HepG2 (cell line): ENCODE results near the gene EXO1. TPM values are rescaled to one million over a fixed set of nuclear protein-coding genes. Genes with fewer than 3 reads are reported as not detected.
A peak's percentile ranks its signal among the peaks of the same experiment; 100 is the strongest.

Source experiments
- ETV5 ChIP-seq: IDR thresholded peaks from 2 replicates; pipeline ENCODE4 v1.6.1; 2018; ENCODE audit warnings: missing biosample characterization, missing genetic modification reagents, inconsistent platforms, borderline replicate concordance
- FIP1L1 ChIP-seq: fragments of 200-400 bp; formaldehyde crosslinking; IDR thresholded peaks from 2 replicates; pipeline ENCODE4 v1.6.1; 2018; ENCODE audit warnings: low read depth, mild to moderate bottlenecking, low read length, moderate library complexity, borderline replicate concordance; ENCODE audit not compliant: insufficient read depth
- HNRNPLL ChIP-seq: fragments of 200-400 bp; formaldehyde crosslinking; IDR thresholded peaks from 2 replicates; pipeline ENCODE4 v1.6.1; 2017; ENCODE audit warnings: mild to moderate bottlenecking, low read depth, low read length; ENCODE audit not compliant: poor library complexity, severe bottlenecking
- KDM4B ChIP-seq: sonication (generic); formaldehyde crosslinking; IDR thresholded peaks from 2 replicates; pipeline ENCODE4 v1.4.0; 2020; ENCODE audit warnings: missing genetic modification reagents
- NCOA5 ChIP-seq: sonication (generic); formaldehyde crosslinking; IDR thresholded peaks from 2 replicates; pipeline ENCODE4 v1.4.0; 2020; ENCODE audit warnings: missing genetic modification reagents
- NFE2L2 ChIP-seq: fragments of 150-350 bp; IDR thresholded peaks from 2 replicates; pipeline ENCODE4 v1.6.1; 2014; ENCODE audit warnings: low read length
- NFYB ChIP-seq: sonication (generic); formaldehyde crosslinking; IDR thresholded peaks from 2 replicates; pipeline ENCODE4 v1.4.0; 2020; ENCODE audit warnings: missing genetic modification reagents
- NKX3-1 ChIP-seq: sonication (generic); formaldehyde crosslinking; IDR thresholded peaks from 2 replicates; pipeline ENCODE4 v1.5.0; 2020; ENCODE audit warnings: missing genetic modification reagents
- NR2F1 ChIP-seq, 2 experiments: fragments of 450-650 bp in 1 of 2; formaldehyde crosslinking in 1 of 2; IDR thresholded peaks; 2 replicates each; pipeline versions ENCODE4 v1.5.0 to v1.6.1; 2016 to 2020; ENCODE audit warnings: mild to moderate bottlenecking in 1 of 2, missing compliant biosample characterization in 1 of 2, missing genetic modification reagents in 1 of 2, moderate library complexity in 1 of 2
- PAWR ChIP-seq: sonication (generic); formaldehyde crosslinking; IDR thresholded peaks from 2 replicates; pipeline ENCODE4 v1.4.0; 2020; ENCODE audit warnings: missing genetic modification reagents, mild to moderate bottlenecking, borderline replicate concordance
- RARA ChIP-seq: IDR thresholded peaks from 2 replicates; pipeline ENCODE4 v1.6.1; 2016; ENCODE audit warnings: missing genetic modification reagents, missing compliant biosample characterization
- RCOR2 ChIP-seq: IDR thresholded peaks from 2 replicates; pipeline ENCODE4 v1.6.1; 2016; ENCODE audit warnings: missing biosample characterization, missing genetic modification reagents
- RFXAP ChIP-seq: sonication (generic); formaldehyde crosslinking; IDR thresholded peaks from 2 replicates; pipeline ENCODE4 v1.4.0; 2020; ENCODE audit warnings: missing genetic modification reagents, borderline replicate concordance
- SALL2 ChIP-seq: sonication (generic); formaldehyde crosslinking; IDR thresholded peaks from 2 replicates; pipeline ENCODE4 v1.8.1; 2023; ENCODE audit warnings: mild to moderate bottlenecking, missing genetic modification reagents, inconsistent platforms
- TCF7L2 ChIP-seq: IDR thresholded peaks from 2 replicates; pipeline ENCODE4 v1.6.1; 2011; ENCODE audit warnings: mild to moderate bottlenecking, low read depth, low read length, moderate library complexity
- TEAD2 ChIP-seq: sonication (generic); formaldehyde crosslinking; IDR thresholded peaks from 2 replicates; pipeline ENCODE4 v1.9.0; 2021; ENCODE audit warnings: missing genetic modification reagents
- YEATS2 ChIP-seq: sonication (generic); formaldehyde crosslinking; IDR thresholded peaks from 2 replicates; pipeline ENCODE4 v1.4.0; 2020; ENCODE audit warnings: missing genetic modification reagents, borderline replicate concordance
- ZBTB1 ChIP-seq: sonication (generic); formaldehyde crosslinking; IDR thresholded peaks from 2 replicates; pipeline ENCODE4 v1.4.0; 2020; ENCODE audit warnings: missing genetic modification reagents, borderline replicate concordance
- ZNF350 ChIP-seq: sonication (generic); formaldehyde crosslinking; IDR thresholded peaks from 2 replicates; pipeline ENCODE4 v1.4.0; 2020; ENCODE audit warnings: mild to moderate bottlenecking, low read depth, missing genetic modification reagents, borderline replicate concordance
- ZNF614 ChIP-seq: IDR thresholded peaks from 2 replicates; pipeline ENCODE4 v1.6.1; 2018; ENCODE audit warnings: missing biosample characterization, missing genetic modification reagents, inconsistent platforms, borderline replicate concordance
- ZSCAN30 ChIP-seq: sonication (generic); formaldehyde crosslinking; IDR thresholded peaks from 2 replicates; pipeline ENCODE4 v1.5.0; 2020; ENCODE audit warnings: mild to moderate bottlenecking, missing genetic modification reagents
- polyA plus RNA-seq, 8 experiments: library from polyadenylated mRNA; depleted of rRNA in 3 of 8; stranded (reverse) in 7 of 8; unstranded in 1 of 8; fragments of >200 nt; fragmentation: Illumina TruSeq in 4 of 8; extraction: Trizol in 4 of 8; gene quantifications; 2 replicates each; pipeline versions ENCODE4 v1.2.1 to v1.2.3, GENCODE V29; 2011 to 2016; ENCODE audit warnings: low read depth in 4 of 8, missing spikeins in 1 of 8, mixed read lengths in 1 of 8; ENCODE audit not compliant: insufficient read depth in 1 of 8
- total RNA-seq, 5 experiments: library from RNA; depleted of rRNA; stranded (reverse); fragments of >200 nt; fragmentation: Illumina TruSeq; extraction: Trizol; gene quantifications; 2 replicates each; pipeline ENCODE4 v1.2.3, GENCODE V29; 2016; ENCODE audit warnings: low read depth in 1 of 5
- TF ChIP-seq, protein P1 (sequence below): sonication (generic); formaldehyde crosslinking; IDR thresholded peaks from 2 replicates; pipeline ENCODE4 v1.8.0; 2022; ENCODE audit warnings: low read depth, missing genetic modification reagents
- TF ChIP-seq, protein P2 (sequence below): sonication (generic); formaldehyde crosslinking; IDR thresholded peaks from 2 replicates; pipeline ENCODE4 v1.4.0; 2020; ENCODE audit warnings: missing genetic modification reagents
- TF ChIP-seq, protein P3 (sequence below): sonication (generic); formaldehyde crosslinking; IDR thresholded peaks from 2 replicates; pipeline ENCODE4 v1.4.0; 2020; ENCODE audit warnings: missing genetic modification reagents, borderline replicate concordance

Gene EXO1
- total and polyA plus RNA-seq, 2 of the 13 experiments (the other 11 are each of a cell fraction or from before 2014, with no cell fraction given): 3.2 to 26.1 TPM

DNA sequence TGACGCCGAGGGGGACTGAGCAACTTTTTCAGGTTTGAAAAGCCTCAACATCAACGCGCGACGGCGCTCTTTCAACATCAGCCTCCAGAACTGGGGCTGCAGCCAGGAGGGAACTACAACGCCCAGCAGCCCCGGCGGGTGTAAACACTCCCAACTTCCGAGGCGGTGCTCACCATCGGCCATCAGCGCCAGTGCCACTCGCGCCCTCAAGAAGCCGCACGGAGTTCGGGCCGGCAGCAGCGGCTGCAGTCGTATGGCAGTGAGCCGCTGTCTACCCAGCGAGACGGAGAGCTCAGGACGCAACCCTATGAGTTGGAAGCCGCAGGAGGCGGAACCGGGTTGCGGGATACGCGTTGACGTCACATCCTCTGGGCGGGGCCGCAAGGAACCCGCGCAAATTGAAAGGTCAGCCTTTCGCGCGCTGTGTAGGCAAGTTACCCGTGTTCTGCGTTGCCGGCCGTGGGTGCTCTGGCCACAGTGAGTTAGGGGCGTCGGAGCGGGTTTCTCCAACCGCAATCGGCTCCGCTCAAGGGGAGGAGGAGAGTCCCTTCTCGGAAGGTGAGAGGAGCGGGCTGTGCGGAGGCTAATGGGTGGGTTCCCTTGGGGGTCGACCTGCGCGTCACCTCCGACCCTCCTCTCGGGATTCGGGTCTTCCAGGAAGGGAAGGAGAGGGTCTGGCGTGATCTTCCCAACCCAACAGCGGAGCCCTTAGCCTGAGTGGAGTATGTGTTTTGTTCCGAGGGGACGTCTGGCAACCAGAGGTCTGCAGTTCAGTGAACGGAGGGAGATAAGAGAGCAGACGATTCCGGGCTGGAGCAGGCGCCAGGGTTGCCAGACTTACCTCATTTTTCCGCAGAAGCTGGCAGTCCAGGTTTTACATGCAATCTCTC is at the start of gene EXO1 (continued):
- TF ChIP-seq ETV5 (CRISPR knock-in tag): 0 out of 2 replicates have a peak, but pooled peaks have one; percentile 42
- TF ChIP-seq ZBTB1: no peak
- peak; percentile 74; the same call in 1 of the 2 replicates for TF ChIP-seq SALL2
- no peak for TF ChIP-seq NKX3-1 (CRISPR knock-in tag)
- no peak for TF ChIP-seq RCOR2 (CRISPR knock-in tag)
- TF ChIP-seq RARA (CRISPR knock-in tag): peak; percentile 27; the same call in 1 of the 2 replicates
- no peak for TF ChIP-seq NCOA5 (CRISPR knock-in tag)
- peak; percentile 34 for TF ChIP-seq NFYB (CRISPR knock-in tag)
- TF ChIP-seq, protein P1, sequence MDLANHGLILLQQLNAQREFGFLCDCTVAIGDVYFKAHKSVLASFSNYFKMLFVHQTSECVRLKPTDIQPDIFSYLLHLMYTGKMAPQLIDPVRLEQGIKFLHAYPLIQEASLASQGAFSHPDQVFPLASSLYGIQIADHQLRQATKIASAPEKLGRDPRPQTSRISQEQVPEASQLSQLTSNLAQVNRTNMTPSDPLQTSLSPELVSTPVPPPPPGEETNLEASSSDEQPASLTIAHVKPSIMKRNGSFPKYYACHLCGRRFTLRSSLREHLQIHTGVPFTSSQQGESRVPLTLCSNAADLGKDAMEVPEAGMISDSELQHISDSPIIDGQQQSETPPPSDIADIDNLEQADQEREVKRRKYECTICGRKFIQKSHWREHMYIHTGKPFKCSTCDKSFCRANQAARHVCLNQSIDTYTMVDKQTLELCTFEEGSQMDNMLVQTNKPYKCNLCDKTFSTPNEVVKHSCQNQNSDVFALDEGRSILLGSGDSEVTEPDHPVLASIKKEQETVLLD (CRISPR knock-in tag): 0 out of 2 replicates have a peak, but pooled peaks have one; percentile 38
- TF ChIP-seq, protein P2, sequence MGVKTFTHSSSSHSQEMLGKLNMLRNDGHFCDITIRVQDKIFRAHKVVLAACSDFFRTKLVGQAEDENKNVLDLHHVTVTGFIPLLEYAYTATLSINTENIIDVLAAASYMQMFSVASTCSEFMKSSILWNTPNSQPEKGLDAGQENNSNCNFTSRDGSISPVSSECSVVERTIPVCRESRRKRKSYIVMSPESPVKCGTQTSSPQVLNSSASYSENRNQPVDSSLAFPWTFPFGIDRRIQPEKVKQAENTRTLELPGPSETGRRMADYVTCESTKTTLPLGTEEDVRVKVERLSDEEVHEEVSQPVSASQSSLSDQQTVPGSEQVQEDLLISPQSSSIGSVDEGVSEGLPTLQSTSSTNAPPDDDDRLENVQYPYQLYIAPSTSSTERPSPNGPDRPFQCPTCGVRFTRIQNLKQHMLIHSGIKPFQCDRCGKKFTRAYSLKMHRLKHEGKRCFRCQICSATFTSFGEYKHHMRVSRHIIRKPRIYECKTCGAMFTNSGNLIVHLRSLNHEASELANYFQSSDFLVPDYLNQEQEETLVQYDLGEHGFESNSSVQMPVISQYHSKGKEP (CRISPR knock-in tag): no peak
- peak; percentile 62; the same call in 1 of the 2 replicates for TF ChIP-seq RFXAP
- TF ChIP-seq, protein P3, sequence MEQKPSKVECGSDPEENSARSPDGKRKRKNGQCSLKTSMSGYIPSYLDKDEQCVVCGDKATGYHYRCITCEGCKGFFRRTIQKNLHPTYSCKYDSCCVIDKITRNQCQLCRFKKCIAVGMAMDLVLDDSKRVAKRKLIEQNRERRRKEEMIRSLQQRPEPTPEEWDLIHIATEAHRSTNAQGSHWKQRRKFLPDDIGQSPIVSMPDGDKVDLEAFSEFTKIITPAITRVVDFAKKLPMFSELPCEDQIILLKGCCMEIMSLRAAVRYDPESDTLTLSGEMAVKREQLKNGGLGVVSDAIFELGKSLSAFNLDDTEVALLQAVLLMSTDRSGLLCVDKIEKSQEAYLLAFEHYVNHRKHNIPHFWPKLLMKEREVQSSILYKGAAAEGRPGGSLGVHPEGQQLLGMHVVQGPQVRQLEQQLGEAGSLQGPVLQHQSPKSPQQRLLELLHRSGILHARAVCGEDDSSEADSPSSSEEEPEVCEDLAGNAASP (CRISPR knock-in tag): peak; percentile 33; the same call in 1 of the 2 replicates
- TF ChIP-seq TEAD2: no peak
- peak; percentile 85 for TF ChIP-seq HNRNPLL
- TF ChIP-seq YEATS2 (CRISPR knock-in tag): peak; percentile 95
- peak; percentile 51; the same call in 1 of the 2 replicates for TF ChIP-seq KDM4B
- TF ChIP-seq NR2F1 (CRISPR knock-in tag; IDR thresholded peaks at IDR 0.05): no peak
- peak; percentile 88 for TF ChIP-seq ZNF350 (CRISPR knock-in tag)
- no peak for TF ChIP-seq NFE2L2
- peak; percentile 53; the same call in 1 of the 2 replicates for TF ChIP-seq ZNF614 (CRISPR knock-in tag)
- TF ChIP-seq FIP1L1: no peak
- no peak for TF ChIP-seq PAWR (CRISPR knock-in tag)
- no peak for TF ChIP-seq ZSCAN30 (CRISPR knock-in tag)
- no peak for TF ChIP-seq TCF7L2
